ENCODE measurements around the gene UQCC3. TPM values are rescaled to one million over a fixed set of nuclear protein-coding genes. Genes with fewer than 3 reads are reported as not detected.
"Not testable (repeated sequence)": the region's sequence is repeated elsewhere in the genome, so short reads cannot be mapped to it uniquely, and the experiment has no call there.

Gene UQCC3
- total RNA-seq, 1 experiment from 2014 or later, result 16.1 TPM

- H3K4me1 ChIP-seq (replicated peaks; ENCODE audit: insufficient read depth), result peaks cover 27% of the 10 kb centered on the region
- no peak overlapping the region for H3K27ac ChIP-seq
- TF ChIP-seq CTCF (conservative IDR thresholded peaks at IDR 0.05) (no peak), EZH2 (IDR thresholded peaks at IDR 0.05; ENCODE audit: low read depth) (no peak)
- ChIA-PET POLR2A (ENCODE audit: unreplicated experiment) (no interaction called here), CTCF (no interaction called here)
- H3F3A ChIP-seq (ENCODE audit: insufficient read depth, low read depth), result peaks cover 22% of the 10 kb centered on the region
- intact Hi-C loops (cut with micrococcal nuclease; ENCODE audit: unreplicated experiment), result loop anchor here (5.0 kb wide), 1 partner anchor 36 kb away; the partner anchor contains the start of genes EML3 and ROM1
- H3K36me3 ChIP-seq (ENCODE audit: low read depth), result peaks cover 12% of the 10 kb centered on the region
- H3K4me3 ChIP-seq, result no peak overlapping the region
- no peak for DNase-seq
- no peak overlapping the region for H3K4me2 ChIP-seq
- H4K20me1 ChIP-seq (ENCODE audit: insufficient read depth), result peaks cover 5% of the 10 kb centered on the region; the same call in 1 of the 2 replicates
- H3K9me2 ChIP-seq (ENCODE audit: insufficient read depth), result no peaks in the 10 kb centered on the region
- no TSS peak for BruUV-seq (replicated peaks)
- no peaks in the 10 kb centered on the region for H3K9me3 ChIP-seq (ENCODE audit: insufficient read depth, low read depth)
- peaks cover 59% of the 10 kb centered on the region for H3K79me2 ChIP-seq (ENCODE audit: low read depth)
- H2AFZ ChIP-seq, result no peak overlapping the region
- no peaks in the 10 kb centered on the region for H3K27me3 ChIP-seq (ENCODE audit: insufficient read depth, low read depth)
These were observed 23.1 kb upstream of the UQCC3 start for GRCh38 chr11:62648185-62648966.

GRCh38 chr11:62648967-62649364 lies 22.5 kb upstream of the UQCC3 start:
- no TSS peak for BruUV-seq (replicated peaks)
- Histone ChIP-seq H3K4me3 (no peak overlapping the region), H3K27me3 (ENCODE audit: insufficient read depth, low read depth) (no peaks in the 10 kb centered on the region), H3K9me2 (ENCODE audit: insufficient read depth) (no peaks in the 10 kb centered on the region), H3K4me1 (replicated peaks; ENCODE audit: insufficient read depth) (peaks cover 30% of the 10 kb centered on the region), H2AFZ (no peak overlapping the region), H3K27ac (no peak overlapping the region), H3K36me3 (ENCODE audit: low read depth) (peaks cover 6% of the 10 kb centered on the region; the same call in 1 of the 2 replicates), H3K79me2 (ENCODE audit: low read depth) (peaks cover 53% of the 10 kb centered on the region), H3F3A (ENCODE audit: insufficient read depth, low read depth) (peaks cover 23% of the 10 kb centered on the region), H3K9me3 (ENCODE audit: insufficient read depth, low read depth) (no peaks in the 10 kb centered on the region), H4K20me1 (ENCODE audit: insufficient read depth) (peaks cover under 1% of the 10 kb centered on the region; the same call in 1 of the 2 replicates), H3K4me2 (no peak overlapping the region)
- no peak for DNase-seq
- intact Hi-C loops (cut with micrococcal nuclease; ENCODE audit: unreplicated experiment), result loop anchor here (5.0 kb wide), 1 partner anchor 37 kb away; the partner anchor contains the start of genes EML3 and ROM1
- POLR2A ChIA-PET (ENCODE audit: unreplicated experiment), result interaction anchor here (0.6 kb wide), 1 partner anchor 26 kb away, joined by 3 read pairs; no protein-coding TSS in a partner anchor
- TF ChIP-seq EZH2 (IDR thresholded peaks at IDR 0.05; ENCODE audit: low read depth), result no peak
- no peak for TF ChIP-seq CTCF (conservative IDR thresholded peaks at IDR 0.05)
- CTCF ChIA-PET, result no interaction called here

DNA sequence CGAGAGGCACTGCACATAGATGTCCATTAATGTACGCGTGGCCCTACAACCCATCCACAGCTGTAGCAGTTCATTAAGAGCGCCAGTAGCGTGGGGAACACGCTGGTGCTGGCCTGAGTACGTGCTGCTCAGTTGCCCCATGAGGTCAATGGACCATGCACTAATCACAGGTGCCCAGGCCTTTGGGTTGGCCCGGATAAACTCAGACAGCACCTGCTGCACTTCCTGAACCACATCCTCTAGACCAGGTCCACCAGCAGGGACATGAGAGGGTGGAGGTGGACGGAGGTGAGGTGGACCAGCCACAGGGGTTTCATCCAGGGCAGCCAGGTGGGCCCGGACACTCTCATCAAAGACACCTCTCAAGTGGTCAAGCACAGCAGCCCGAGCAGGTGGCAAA lies 22.0 kb upstream of the UQCC3 start:
- no peaks in the 10 kb centered on the region for H3K9me3 ChIP-seq (ENCODE audit: insufficient read depth, low read depth)
- H3F3A ChIP-seq (ENCODE audit: insufficient read depth, low read depth), result peaks cover 28% of the 10 kb centered on the region
- peaks cover 30% of the 10 kb centered on the region for H3K4me1 ChIP-seq (replicated peaks; ENCODE audit: insufficient read depth)
- no peaks in the 10 kb centered on the region for H3K9me2 ChIP-seq (ENCODE audit: insufficient read depth)
- intact Hi-C loops (cut with micrococcal nuclease; ENCODE audit: unreplicated experiment), result loop anchor here (5.0 kb wide), 1 partner anchor 37 kb away; the partner anchor contains the start of genes EML3 and ROM1
- POLR2A ChIA-PET (ENCODE audit: unreplicated experiment), result interaction anchor here (0.6 to 0.7 kb wide), 2 partner anchors 25 to 191 kb away, joined by 3 to 4 read pairs; no protein-coding TSS in a partner anchor
- TF ChIP-seq EZH2 (IDR thresholded peaks at IDR 0.05; ENCODE audit: low read depth) (no peak), CTCF (conservative IDR thresholded peaks at IDR 0.05) (no peak)
- H3K79me2 ChIP-seq (ENCODE audit: low read depth), result peaks cover 48% of the 10 kb centered on the region
- CTCF ChIA-PET, result no interaction called here
- no peak overlapping the region for H2AFZ ChIP-seq
- H3K36me3 ChIP-seq (ENCODE audit: low read depth), result 0 out of 2 replicates have a peak, but pooled peaks cover 4% of the 10 kb centered on the region
- no TSS peak for BruUV-seq (replicated peaks)
- H3K27me3 ChIP-seq (ENCODE audit: insufficient read depth, low read depth), result no peaks in the 10 kb centered on the region
- no peak overlapping the region for H3K4me3 ChIP-seq
- H4K20me1 ChIP-seq (ENCODE audit: insufficient read depth), result no peaks in the 10 kb centered on the region; the same call in 1 of the 2 replicates
- no peak overlapping the region for H3K4me2 ChIP-seq
- H3K27ac ChIP-seq, result no peak overlapping the region
- DNase-seq, result no peak

DNA sequence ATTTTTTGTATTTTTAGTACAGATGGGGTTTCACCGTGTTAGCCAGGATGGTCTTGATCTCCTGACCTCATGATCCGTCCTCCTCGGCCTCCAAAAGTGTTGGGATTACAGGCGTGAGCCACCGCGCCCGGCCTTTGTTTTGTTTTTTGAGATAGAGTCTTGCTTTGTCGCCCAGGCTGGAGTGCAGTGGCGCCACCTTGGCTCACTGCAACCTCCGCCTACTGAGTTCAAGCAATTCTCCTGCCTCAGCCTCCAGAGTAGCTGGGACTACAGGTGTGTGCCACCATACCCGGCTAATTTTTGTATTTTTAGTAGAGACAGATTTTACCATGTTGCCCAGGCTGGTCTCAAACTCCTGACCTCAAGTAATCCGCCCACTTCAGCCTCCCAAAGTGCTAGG lies 21.2 kb upstream of the UQCC3 start:
- CTCF ChIA-PET; H4K20me1 ChIP-seq (ENCODE audit: insufficient read depth); H2AFZ ChIP-seq; BruUV-seq (replicated peaks); H3K36me3 ChIP-seq (ENCODE audit: low read depth); DNase-seq; H3K9me3 ChIP-seq (ENCODE audit: insufficient read depth, low read depth); H3K27me3 ChIP-seq (ENCODE audit: insufficient read depth, low read depth); H3K4me2 ChIP-seq; H3K9me2 ChIP-seq (ENCODE audit: insufficient read depth); intact Hi-C loops (cut with micrococcal nuclease; ENCODE audit: unreplicated experiment); H3K27ac ChIP-seq; H3K4me3 ChIP-seq: not testable (repeated sequence)
- POLR2A ChIA-PET (ENCODE audit: unreplicated experiment), result interaction anchor here (0.7 kb wide), 1 partner anchor 190 kb away, joined by 4 read pairs; no protein-coding TSS in a partner anchor
- Histone ChIP-seq H3F3A (ENCODE audit: insufficient read depth, low read depth) (peaks cover 36% of the 10 kb centered on the region), H3K79me2 (ENCODE audit: low read depth) (peaks cover 40% of the 10 kb centered on the region), H3K4me1 (replicated peaks; ENCODE audit: insufficient read depth) (peaks cover 24% of the 10 kb centered on the region)

All from PC-9 (cell line).